ENCODE data around the gene RMDN2. TPM values are rescaled to one million over a fixed set of nuclear protein-coding genes. Genes with fewer than 3 reads are reported as not detected.

RMDN2 gene
- total and polyA plus RNA-seq, 3 experiments from 2014 or later: 4.1 to 6.3 (median 4.2) TPM

- H3K27me3 ChIP-seq (ENCODE audit: insufficient read depth, low read length, poor library complexity, severe bottlenecking): no peaks in the 10 kb centered on the region
- H3K9me3 Mint-ChIP-seq: peaks cover 0 to 3% (median 0%) of the 10 kb centered on the region in 5 donors
- no peaks in the 10 kb centered on the region for H3K4me1 ChIP-seq (ENCODE audit: insufficient read depth, low read length)
- H3K4me3 Mint-ChIP-seq: no peak overlapping the region
- H3K27ac ChIP-seq (ENCODE audit: low read depth, low read length): no peak overlapping the region
- H3K9me3 ChIP-seq (ENCODE audit: low read length): no peaks in the 10 kb centered on the region
- no peaks in the 10 kb centered on the region for H3K4me1 Mint-ChIP-seq
- DNase-seq: no peak
- no peaks in the 10 kb centered on the region for H3K36me3 ChIP-seq (ENCODE audit: insufficient read depth, low read length)
- ChIA-PET CTCF (no interaction called here), POLR2A (no interaction called here)
- H3K27ac Mint-ChIP-seq: no peak overlapping the region
- peaks cover 6 to 17% of the 10 kb centered on the region in 2 donors for H3K27me3 Mint-ChIP-seq
- H3K36me3 Mint-ChIP-seq: no peaks in the 10 kb centered on the region
- no peak overlapping the region for H3K4me3 ChIP-seq (ENCODE audit: low read length)
Observed at GRCh38 chr2:38065502-38066135, 140.5 kb downstream of the RMDN2 start.

- Histone ChIP-seq H3K27me3 (ENCODE audit: insufficient read depth, low read length, poor library complexity, severe bottlenecking) (peaks cover 4% of the 10 kb centered on the region), H3K9me3 (ENCODE audit: low read length) (no peaks in the 10 kb centered on the region), H3K36me3 (ENCODE audit: insufficient read depth, low read length) (no peaks in the 10 kb centered on the region), H3K27ac (ENCODE audit: low read depth, low read length) (no peak overlapping the region), H3K4me3 (ENCODE audit: low read length) (no peak overlapping the region), H3K4me1 (ENCODE audit: insufficient read depth, low read length) (no peaks in the 10 kb centered on the region)
- Mint-ChIP-seq H3K36me3 (no peaks in the 10 kb centered on the region), H3K4me1 (no peaks in the 10 kb centered on the region), H3K9me3 (peaks cover 0 to 3% (median 0%) of the 10 kb centered on the region in 5 donors), H3K4me3 (no peak overlapping the region), H3K27me3 (peaks cover 6 to 23% of the 10 kb centered on the region in 2 donors), H3K27ac (no peak overlapping the region)
- POLR2A ChIA-PET: no interaction called here
- CTCF ChIA-PET: no interaction called here
- no peak for DNase-seq
Observed at GRCh38 chr2:38066421-38067115, 141.5 kb downstream of the RMDN2 start.

Other genes starting within 250 kb of the RMDN2 start
- gene CYP1B1, start 150.9 kb downstream of the RMDN2 start, total RNA-seq: 10 to 100 TPM; 19.4 TPM
- not detected for gene CYP1B1, start 150.9 kb downstream of the RMDN2 start, polyA plus RNA-seq

Measured in CD8-positive, alpha-beta memory T cell (primary cell).